B cell (primary cell): ENCODE data around the gene MAPK1. TPM values are rescaled to one million over a fixed set of nuclear protein-coding genes. Genes with fewer than 3 reads are reported as not detected.
"Not testable (repeated sequence)": the region's sequence is repeated elsewhere in the genome, so short reads cannot be mapped to it uniquely, and the experiment has no call there.

ENCODE experiments used
- ATAC-seq: fragments of 200-7000 bp; cut with Tn5 transposase; one replicate; pipeline ENCODE4 v1.10.0; 2021; ENCODE audit warnings: low read depth, mild to moderate bottlenecking, moderate number of reproducible peaks, moderate library complexity
- CTCF ChIA-PET: fragments of 350-600 bp; sonication (Branson Sonifier 250); formaldehyde crosslinking; loops from one replicate; lab custom pipeline; 2021; ENCODE audit warnings: antibody characterized with exemption, inconsistent platforms; lab: Charles Lee
- POLR2A ChIA-PET: fragments of 350-600 bp; sonication (Branson Sonifier 250); formaldehyde crosslinking; loops from one replicate; lab custom pipeline; 2021; ENCODE audit warnings: antibody characterized with exemption; lab: Charles Lee
- DNase-seq: peaks from one replicate; pipeline ENCODE4 v3.0.0; 2013
- H2AFZ ChIP-seq: 2 replicates; pipeline ENCODE4 v1.6.1; 2012; ENCODE audit warnings: mild to moderate bottlenecking, low read depth, low read length; ENCODE audit not compliant: insufficient read depth, poor library complexity, severe bottlenecking
- H3K27ac ChIP-seq, 2 donors: 1 replicate in 1 of 2; 2 replicates in 1 of 2; pipeline ENCODE4 v1.5.1; 2012 to 2013; ENCODE audit warnings: low read length in 2 of 2, mild to moderate bottlenecking in 2 of 2, moderate library complexity in 1 of 2
- H3K27me3 ChIP-seq, 4 experiments: fragments of 200-600 bp in 1 of 4; sonication (generic) in 1 of 4; replicated peaks in 1 of 4; 1 replicate in 2 of 4; 2 replicates in 2 of 4; pipeline versions ENCODE4 v1.6.1 to v1.7.0; 2013 to 2016; ENCODE audit warnings: low read length in 3 of 4, mild to moderate bottlenecking in 2 of 4, mixed read lengths in 1 of 4, moderate library complexity in 1 of 4; ENCODE audit not compliant: insufficient read depth in 4 of 4, control insufficient read depth in 3 of 4; ENCODE audit errors: control extremely low read depth in 1 of 4
- H3K36me3 ChIP-seq, 2 experiments: replicated peaks in 1 of 2; 1 replicate in 1 of 2; 2 replicates in 1 of 2; pipeline versions ENCODE4 v1.6.1 to v1.7.1; 2013; ENCODE audit warnings: low read length in 1 of 2; ENCODE audit not compliant: insufficient read depth in 2 of 2, control insufficient read depth in 1 of 2; ENCODE audit errors: control extremely low read depth in 1 of 2, extremely low read depth in 1 of 2
- H3K4me1 ChIP-seq, 2 donors: fragments of 200-600 bp in 1 of 2; sonication (generic) in 1 of 2; 1 replicate in 1 of 2; 2 replicates in 1 of 2; pipeline versions ENCODE4 v1.5.1 to v1.6.1; 2013 to 2017; ENCODE audit warnings: low read length in 2 of 2; ENCODE audit not compliant: control insufficient read depth in 2 of 2, insufficient read depth in 2 of 2
- H3K4me2 ChIP-seq: replicated peaks from 2 replicates; pipeline ENCODE3; 2012; ENCODE audit warnings: mild to moderate bottlenecking, low read depth, low read length; ENCODE audit not compliant: poor library complexity, severe bottlenecking
- H3K4me3 ChIP-seq, 5 experiments: fragments of 200-600 bp in 1 of 5; sonication (generic) in 1 of 5; 1 replicate in 3 of 5; 2 replicates in 2 of 5; pipeline versions ENCODE4 v1.5.1 to v1.7.0; 2011 to 2016; ENCODE audit warnings: low read length in 4 of 5, mild to moderate bottlenecking in 4 of 5, low read depth in 2 of 5, control low read depth in 1 of 5, moderate library complexity in 1 of 5; ENCODE audit not compliant: insufficient read depth in 1 of 5; ENCODE audit errors: control extremely low read depth in 1 of 5, extremely low read depth in 1 of 5
- H3K79me2 ChIP-seq: fragments of 200-600 bp; sonication (generic); one replicate; pipeline ENCODE4 v1.6.0; 2016; ENCODE audit warnings: low read length; ENCODE audit not compliant: control insufficient read depth, insufficient read depth
- H3K9ac ChIP-seq: fragments of 200-600 bp; sonication (generic); 2 replicates; pipeline ENCODE4 v1.6.1; 2017; ENCODE audit warnings: mild to moderate bottlenecking, low read length, moderate library complexity
- H3K9me3 ChIP-seq, 3 donors: one replicate each; pipeline versions ENCODE4 v1.6.1 to v1.7.1; 2013; ENCODE audit warnings: low read length in 2 of 3; ENCODE audit not compliant: control insufficient read depth in 2 of 3, insufficient read depth in 1 of 3; ENCODE audit errors: control extremely low read depth in 1 of 3
- H4K20me1 ChIP-seq: 2 replicates; pipeline ENCODE4 v1.6.0; 2012; ENCODE audit warnings: mild to moderate bottlenecking, low read length; ENCODE audit not compliant: insufficient read depth, control insufficient read depth, poor library complexity, severe bottlenecking
- H3K27ac Mint-ChIP-seq: one replicate; pipeline ENCODE4 v1.8.0; 2021; ENCODE audit warnings: mixed read lengths
- H3K27me3 Mint-ChIP-seq: one replicate; pipeline ENCODE4 v1.8.0; 2021; ENCODE audit warnings: mixed read lengths
- H3K4me1 Mint-ChIP-seq: one replicate; pipeline ENCODE4 v1.8.0; 2021; ENCODE audit warnings: mixed read lengths
- H3K4me3 Mint-ChIP-seq: one replicate; pipeline ENCODE4 v1.8.0; 2021; ENCODE audit warnings: mixed read lengths
- H3K9me3 Mint-ChIP-seq: one replicate; pipeline ENCODE4 v1.8.0; 2022; ENCODE audit warnings: mixed read lengths; ENCODE audit not compliant: insufficient read depth
- whole genome bisulfite sequencing: methylation state at CpG from one replicate; pipeline ENCODE4 v1.1.5; 2013; ENCODE audit warnings: missing lambda C conversion rate; ENCODE audit not compliant: insufficient coverage; 5-methylcytosine and 5-hydroxymethylcytosine counted together
- intact Hi-C: fragments of 100-400 bp; cut with micrococcal nuclease; formaldehyde crosslinking; loops from one replicate; pipeline ENCODE4 v1.10.0; 2022
- polyA plus RNA-seq: library from polyadenylated mRNA; depleted of rRNA; stranded (reverse); fragments of >200 nt; gene quantifications from 2 replicates; pipeline ENCODE4 v1.2.3, GENCODE V29; 2012
- total RNA-seq, 2 donors: library from RNA; stranded (reverse); fragments of 120-200 nt in 1 of 2; gene quantifications; 1 replicate in 1 of 2; 2 replicates in 1 of 2; pipeline versions ENCODE4 v1.2.3 to v1.2.4, GENCODE V29; 2013 to 2022

The MAPK1 gene
- total and polyA plus RNA-seq, 2 donors (not counting 1 experiment from before 2014, with no cell fraction given) = 24.0 to 155 TPM

DNA sequence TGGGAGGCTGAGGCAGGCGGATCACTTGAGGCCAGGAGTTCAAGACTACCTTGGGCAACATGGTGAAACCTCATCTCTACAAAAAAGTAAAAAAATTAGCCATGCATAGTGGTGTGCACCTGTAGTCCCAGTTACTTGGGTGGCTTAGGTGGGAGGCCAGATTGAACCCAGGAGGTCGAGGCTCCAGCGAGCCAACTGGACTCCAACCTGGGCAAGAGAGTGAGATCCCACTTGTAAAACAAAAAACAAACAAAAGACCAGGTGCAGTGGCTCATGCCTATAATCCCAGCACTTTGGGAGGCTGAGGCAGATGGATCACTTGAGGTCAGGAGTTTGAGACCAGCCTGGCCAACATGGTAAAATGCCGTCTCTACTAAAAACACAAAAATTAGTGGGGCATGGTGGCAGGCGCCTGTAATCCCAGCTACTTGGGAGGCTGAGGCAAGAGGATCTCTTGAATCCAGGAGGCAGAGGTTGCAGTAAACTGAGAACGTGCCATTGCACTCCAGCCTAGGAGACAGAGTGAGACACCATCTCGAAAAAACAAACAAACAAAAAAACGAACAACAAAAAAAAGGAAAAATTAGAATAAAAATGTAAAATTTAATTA lies 46.7 kb upstream of the MAPK1 start:
- H3K27me3 Mint-ChIP-seq, POLR2A ChIA-PET, H3K27ac ChIP-seq, H3K27me3 ChIP-seq, intact Hi-C loops, H2AFZ ChIP-seq, H3K27ac Mint-ChIP-seq, H4K20me1 ChIP-seq, H3K9ac ChIP-seq, H3K79me2 ChIP-seq, H3K9me3 Mint-ChIP-seq, H3K4me3 ChIP-seq, H3K4me1 Mint-ChIP-seq, H3K9me3 ChIP-seq, H3K4me3 Mint-ChIP-seq, DNase-seq, H3K36me3 ChIP-seq, H3K4me1 ChIP-seq, H3K4me2 ChIP-seq, ATAC-seq: not testable (repeated sequence)
- WGBS = 95% methylated on average over 4 of the region's 8 CpGs
- CTCF ChIA-PET = interaction anchor here (0.6 kb wide), 1 partner anchor 65 kb away, joined by 3 read pairs; no protein-coding TSS in a partner anchor

DNA sequence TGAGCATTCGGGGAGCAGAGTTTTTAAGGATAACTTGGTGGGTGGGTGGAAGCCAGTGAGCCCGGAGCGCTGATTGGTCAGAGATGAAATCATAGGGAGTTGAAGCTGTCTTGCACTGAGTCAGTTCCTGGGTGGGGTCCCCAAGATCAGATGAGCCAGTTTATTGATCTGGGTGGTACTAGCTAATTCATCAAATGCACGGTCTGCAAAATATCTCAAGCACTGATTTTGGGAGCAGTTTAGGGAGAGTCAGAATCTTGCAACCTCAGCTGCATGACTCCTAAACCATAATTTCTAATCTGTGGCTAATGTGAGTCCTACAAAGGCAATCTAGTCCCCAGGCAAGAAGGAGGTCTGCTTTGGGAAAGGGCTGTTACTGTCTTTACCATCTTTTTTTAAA lies 42.9 kb upstream of the MAPK1 start:
- H3K9me3 ChIP-seq, H3K4me3 ChIP-seq, CTCF ChIA-PET, H2AFZ ChIP-seq, H3K9ac ChIP-seq, H3K27me3 Mint-ChIP-seq, DNase-seq, H3K4me1 Mint-ChIP-seq, H3K9me3 Mint-ChIP-seq, ATAC-seq, intact Hi-C loops, H3K79me2 ChIP-seq, H3K27me3 ChIP-seq, H3K27ac ChIP-seq, H3K4me3 Mint-ChIP-seq, H3K4me1 ChIP-seq, POLR2A ChIA-PET, H4K20me1 ChIP-seq, H3K36me3 ChIP-seq, H3K27ac Mint-ChIP-seq, H3K4me2 ChIP-seq: not testable (repeated sequence)
- WGBS = no CpG with 5 or more reads among the region's 4 CpGs
